Non-pigmented ciliary epithelial cell (primary cell): ENCODE data around the gene COL20A1.

Source experiments
- DNase-seq: peaks from one replicate; pipeline ENCODE4 v3.0.0-alpha.2; 2010; ENCODE audit warnings: low read depth

Gene COL20A1

DNA sequence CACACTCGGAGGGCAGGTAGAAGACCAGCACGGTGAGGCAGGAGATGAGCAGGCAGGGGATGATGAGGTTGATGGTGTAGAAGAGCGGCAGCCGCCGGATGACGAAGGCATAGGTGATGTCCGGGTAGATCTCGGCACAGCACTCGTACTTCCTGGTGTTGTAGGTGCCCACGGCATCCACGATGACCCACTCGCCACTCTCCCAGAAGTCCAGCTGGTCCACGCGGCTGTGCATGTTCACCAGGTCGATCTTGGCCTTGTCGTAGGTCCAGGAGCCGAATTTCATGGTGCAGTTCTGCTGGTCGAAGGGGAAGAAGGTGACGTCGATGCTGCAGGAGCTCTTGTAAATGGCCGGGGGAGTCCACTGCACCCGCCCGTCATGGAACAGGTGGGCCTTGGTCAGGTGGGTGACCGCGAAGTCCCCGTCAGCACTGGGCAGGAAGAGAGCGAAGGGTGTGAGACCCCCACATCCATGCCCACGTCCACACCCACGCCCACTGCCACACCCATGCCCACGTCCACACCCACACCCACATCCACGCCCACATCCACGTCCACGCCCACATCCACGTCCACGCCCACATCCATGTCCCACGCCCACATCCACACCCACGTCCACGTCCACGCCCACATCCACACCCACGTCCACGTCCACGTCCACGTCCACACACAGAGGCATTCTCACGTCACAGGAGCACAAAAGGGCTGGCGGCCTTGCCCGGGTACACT lies 57.8 kb downstream of the COL20A1 start:
- no peak for DNase-seq

DNA sequence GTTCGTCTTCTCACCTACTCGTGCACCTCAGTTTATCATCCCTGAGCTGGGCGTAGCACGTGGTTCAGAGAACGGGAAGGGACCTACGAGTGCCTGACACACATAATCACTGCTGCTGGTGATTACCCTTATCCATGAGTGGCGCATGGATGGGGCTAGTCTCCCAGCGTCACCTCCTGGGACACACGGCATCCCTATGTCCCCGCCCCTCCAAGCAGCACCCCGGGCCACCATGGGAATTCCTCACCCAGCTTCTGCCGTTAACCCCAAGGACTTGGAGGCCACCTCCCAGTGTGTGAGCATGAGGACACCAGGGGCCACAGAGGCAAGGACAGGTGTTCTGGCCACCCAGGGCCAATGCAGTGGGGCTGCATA lies 58.3 kb downstream of the COL20A1 start:
- DNase-seq = no peak

DNA sequence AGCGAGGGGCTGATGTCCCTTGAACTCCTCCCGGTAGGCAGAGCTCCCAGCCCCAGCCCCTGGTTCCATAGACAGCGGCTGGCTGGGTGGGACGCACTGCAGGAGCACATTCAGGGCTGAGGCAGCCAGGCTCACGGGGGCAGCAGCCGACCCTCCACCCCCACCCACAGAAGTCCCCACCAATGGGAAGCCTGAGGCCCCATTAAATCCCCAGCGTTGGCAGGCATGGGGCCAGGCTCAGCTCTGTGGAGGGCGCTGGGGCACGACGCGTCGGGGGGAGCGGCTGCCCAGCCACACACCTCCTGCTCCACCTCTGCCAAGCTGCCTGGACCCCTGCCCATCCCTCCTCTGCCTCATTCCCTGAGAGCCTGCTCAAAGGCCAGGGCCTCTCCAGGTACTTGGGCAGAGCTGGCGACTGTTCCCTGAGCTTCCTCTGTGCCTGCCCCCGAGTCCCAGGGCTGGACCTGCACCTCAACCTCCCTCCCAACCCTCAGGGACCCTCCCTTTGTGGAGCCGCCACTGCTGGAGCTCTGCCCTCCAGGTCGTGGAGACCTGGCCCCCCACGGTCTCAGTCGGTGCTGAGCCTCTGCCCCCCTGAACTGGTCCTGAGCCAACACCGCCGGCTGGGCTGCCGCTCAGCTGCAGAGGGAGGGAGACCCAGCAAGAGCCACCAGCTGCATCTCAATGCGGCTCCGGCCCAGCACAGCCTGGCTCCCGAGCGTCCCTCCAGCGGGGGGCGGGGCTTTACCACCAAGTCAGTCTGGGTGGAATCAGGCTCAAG lies 59.0 kb downstream of the COL20A1 start:
- DNase-seq = no peak

DNA sequence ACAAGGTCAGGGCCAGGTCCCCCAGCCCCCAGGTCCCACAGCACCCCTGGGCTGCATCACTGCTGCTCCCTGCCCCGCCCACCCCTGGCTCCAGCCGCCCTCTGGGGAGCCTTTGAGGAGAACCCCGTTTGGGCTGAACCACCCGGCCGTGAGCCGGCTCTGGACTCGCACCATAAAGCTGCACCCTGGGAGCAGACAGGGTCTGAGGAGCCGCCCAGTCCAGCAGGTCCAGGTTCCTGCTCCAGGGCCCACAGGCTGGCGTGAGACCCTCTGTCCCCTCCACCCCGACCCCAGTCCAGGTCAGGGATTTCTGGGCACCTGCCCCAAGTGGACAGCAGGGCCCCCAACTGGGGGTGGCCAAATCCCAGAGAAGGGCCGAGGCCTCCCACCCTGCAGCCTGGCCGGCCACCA lies 59.8 kb downstream of the COL20A1 start:
- DNase-seq = no peak

DNA sequence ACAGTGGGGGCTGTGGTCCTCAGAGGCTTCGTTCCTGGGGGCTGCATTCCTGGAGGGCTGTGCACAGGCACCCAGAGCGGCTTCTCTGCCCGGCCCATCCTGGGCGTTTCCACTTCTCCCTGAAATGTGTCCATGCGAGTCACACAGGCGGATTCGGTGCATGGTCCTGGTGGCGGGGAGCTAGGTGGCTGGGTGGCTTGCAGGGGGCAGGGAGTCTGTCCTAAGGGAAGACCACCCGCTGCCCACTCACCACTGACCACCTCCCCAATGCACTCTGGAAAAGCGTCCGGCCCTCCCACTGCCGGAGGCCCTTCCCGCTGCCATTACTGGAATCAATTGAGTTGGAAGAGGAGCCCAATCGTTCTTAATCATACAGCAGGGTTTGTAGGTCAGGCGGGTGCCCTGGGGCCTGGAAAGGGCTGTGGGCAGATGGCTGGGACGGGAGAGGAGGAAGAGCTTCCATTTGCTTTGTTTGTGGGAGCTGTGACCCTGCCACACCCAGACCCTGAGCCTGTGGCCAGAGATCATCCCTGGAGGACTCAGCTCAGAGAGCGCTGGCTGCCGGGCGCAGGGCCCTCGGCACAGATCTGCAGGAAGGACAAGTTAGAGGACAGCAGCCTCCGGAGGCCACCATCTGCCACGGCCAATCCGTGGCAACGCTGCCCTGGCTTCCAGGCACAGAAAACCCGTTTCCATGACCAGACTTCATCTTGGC lies 61.8 kb downstream of the COL20A1 start:
- no peak for DNase-seq

DNA sequence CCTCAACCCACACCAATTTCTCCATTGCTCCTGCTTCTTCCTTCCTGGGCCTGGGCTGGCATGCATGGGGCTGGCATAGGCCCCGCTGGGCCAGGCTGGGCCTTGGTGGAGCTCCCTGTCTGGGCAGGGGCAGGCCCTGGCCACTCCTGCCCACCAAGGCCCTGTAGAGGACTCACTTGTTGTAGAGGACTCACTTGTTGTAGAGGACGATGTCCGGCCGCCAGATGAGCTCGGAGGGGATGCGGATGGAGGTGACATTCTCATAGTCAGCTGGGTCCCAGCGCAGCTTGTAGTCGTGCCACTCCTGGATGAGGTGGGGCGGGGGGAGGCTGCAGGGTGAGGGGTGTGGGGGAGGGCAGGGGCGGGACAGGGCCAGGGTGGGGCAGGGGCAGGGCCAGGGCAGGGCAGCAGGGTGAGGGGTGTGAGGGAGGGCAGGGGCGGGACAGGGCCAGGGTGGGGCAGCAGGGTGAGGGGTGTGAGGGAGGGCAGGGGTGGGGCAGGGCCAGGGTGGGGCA lies 62.9 kb downstream of the COL20A1 start:
- no peak for DNase-seq

DNA sequence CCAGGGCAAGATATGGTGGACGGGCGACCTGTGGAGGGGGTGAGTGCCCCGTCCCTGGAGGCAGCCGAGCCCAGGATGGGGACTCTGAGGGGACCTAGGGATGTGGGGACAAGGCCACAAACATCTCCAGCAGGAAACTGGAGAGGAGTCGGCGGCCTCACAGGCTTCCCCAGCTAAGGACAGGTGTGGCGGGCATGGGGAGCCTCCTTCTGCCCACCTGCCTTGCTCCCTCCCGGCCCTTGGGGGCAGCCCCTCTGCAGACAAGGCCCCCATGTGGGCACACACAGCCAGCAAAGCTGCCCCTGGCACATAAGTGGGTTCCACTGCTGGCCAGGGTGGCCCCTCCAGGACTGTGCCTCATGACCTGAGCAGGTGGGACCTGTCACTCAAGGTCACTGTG lies 63.5 kb downstream of the COL20A1 start:
- DNase-seq = no peak

DNA sequence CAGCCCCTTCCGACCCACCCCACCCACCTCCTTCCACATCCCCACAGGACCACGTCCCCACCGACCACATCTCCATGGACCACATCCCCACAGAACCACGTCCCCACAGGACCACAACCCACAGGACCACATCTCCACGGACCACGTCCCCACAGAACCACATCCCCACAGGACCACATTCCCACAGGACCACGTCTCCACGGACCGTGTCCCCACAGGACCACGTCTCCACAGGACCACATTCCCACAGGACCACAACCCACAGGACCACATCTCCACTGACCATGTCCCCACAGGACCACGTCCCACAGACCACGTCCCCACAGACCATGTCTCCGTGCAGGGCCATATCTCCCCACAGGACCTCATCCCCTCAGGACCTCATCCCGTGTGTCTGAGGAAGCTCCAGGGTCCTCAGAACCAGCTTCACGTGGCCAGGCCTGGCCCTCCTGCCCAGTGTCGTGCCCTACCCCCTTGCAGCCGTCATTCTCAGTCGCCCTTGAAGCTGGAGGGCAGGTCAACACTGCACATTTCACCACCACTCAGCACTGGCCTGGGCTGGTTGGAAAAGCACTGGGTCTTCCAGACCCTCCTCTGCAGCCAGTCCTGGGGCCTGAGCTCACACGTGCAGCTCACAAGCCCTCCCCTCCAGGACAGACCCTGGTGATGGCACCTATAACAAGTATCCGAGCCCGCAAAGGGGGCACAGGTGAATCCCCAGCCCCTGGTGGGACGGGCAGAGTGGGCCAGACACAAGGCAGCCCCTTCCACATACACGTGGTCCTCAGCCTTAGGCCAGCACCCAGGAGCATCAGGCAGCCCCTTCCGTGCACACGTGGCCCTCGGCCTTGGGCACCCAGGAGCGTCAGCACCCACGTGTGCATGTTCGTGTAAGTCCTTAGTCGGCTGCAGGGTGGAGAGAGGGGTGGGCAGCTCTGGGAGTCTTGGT lies 64.2 kb downstream of the COL20A1 start:
- DNase-seq = no peak

DNA sequence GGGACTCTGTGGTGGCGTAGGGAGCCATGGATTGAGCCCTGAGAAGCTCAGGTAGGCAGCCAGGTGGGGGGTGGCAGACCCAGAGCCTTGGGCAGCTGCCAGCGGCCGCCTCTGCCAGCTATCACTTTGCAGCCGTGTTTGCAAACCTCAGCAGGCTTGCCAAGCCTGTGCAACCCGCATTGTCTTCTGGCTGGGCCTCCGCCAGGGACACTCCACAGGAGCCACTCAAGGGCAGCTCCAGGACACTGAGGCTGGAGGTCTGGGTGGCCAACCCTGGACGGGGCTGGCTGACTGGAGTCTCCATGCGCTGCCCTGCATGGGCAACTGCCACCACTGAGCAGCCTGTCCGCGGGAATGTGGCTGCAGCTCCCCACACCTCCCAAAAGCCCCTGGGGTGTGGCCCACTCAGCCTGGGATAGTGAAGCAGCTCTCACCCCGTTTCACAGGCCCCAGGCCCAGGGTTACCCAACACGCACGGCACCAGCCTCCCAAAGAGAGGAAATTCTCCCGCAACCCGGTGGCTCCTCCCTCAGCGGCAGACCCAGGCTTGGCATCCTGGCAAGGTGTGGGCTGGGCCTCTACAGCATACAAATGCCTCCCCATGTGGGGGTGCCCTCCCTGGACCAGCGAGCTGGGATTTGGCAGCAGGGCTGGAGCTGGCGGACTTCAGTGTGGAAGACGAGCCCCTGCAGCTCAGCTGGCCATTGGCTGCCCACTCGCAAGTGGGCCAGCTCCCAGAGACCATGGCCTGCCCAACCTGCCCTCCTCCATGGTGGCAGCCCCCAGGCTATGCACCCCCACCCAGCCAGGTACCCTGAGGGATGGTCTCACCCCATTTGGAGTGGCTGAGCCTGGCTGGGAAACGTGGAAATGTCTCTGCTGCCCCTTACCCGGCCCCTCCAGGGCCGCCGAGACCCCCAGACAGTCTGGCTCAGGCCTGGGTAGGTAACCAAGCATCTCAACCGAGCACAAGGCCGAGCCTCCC lies 65.2 kb downstream of the COL20A1 start:
- no peak for DNase-seq

DNA sequence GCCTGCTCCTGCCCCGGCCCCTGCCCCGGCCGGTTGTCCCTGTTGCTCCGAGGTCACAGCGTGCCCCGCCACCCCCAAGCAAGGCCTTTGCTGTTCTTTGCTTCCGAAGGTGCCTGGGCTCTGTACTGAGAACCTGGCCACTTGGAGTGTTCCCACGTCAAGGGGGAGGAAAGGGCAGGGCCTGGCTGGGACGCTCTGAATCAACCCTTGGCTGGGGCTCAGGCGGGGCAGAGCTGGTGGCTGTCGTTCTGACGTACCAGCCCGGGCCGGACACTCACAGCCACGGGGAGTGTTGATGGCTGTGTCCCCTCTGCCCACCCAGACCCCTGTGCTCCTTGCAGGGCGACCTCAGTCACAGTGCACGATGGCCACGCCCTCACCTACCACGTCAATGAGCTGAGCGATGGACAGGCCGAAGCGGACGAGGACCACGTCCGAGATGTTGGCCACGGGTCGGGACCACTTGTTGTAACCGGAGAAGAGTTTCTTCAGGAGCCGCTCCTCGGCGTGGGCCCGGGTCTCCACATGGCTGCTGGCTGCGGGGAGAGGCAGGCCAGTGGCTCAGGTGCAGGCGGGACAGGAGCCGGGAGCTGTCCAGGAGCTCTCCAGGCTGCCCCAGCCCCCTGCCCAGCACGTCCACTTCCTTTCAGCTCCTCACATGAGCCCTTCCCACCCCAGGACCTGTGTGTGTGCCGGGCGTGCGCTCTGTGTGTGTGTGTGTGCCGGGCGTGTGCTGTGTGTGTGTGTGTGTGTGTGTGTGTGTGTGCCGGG lies 66.4 kb downstream of the COL20A1 start:
- no peak for DNase-seq

DNA sequence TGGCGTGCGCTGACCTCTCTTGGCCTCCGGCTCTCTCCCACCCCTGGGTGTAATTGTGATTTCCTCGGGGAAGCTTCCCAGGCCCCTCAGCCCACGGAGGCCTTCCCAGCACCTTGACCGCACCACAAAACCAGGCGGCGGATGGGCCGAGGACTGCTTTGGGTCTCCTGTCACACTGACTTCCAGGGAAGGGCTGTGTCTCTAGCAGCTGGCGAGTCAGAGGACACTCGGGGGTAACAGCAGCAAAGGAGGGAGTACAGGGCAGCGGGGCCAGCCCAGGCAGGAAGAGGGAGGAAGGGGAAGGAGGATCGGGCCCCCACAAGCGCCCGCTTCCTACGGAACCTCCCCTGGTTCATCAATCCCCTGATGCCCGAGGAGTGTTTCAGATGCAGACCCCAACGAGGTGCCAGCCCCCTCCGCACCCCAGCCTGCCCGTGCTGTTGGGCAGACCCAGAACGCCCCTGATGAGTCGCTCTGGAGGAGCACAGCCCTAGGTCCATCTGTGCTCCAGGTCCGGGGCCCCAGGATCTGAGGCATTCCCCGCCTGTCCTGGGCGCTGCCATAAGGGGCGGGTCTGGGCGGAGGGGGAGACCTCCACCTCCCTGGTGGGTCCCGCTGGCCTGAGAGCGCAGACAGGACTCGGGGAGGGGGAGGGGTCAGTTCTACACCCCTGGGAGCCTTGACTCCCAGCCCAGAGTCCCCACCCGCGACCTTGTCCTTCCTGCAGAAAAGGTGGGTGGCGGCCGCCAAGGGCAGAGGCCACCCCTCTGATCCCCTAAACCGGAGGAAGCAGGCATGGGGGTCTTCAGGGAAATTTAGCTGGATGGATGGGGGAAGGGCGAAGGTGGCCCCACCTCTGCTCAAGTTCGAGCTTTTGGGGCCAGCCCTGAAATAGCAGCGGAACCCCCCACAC lies 67.2 kb downstream of the COL20A1 start:
- no peak for DNase-seq

DNA sequence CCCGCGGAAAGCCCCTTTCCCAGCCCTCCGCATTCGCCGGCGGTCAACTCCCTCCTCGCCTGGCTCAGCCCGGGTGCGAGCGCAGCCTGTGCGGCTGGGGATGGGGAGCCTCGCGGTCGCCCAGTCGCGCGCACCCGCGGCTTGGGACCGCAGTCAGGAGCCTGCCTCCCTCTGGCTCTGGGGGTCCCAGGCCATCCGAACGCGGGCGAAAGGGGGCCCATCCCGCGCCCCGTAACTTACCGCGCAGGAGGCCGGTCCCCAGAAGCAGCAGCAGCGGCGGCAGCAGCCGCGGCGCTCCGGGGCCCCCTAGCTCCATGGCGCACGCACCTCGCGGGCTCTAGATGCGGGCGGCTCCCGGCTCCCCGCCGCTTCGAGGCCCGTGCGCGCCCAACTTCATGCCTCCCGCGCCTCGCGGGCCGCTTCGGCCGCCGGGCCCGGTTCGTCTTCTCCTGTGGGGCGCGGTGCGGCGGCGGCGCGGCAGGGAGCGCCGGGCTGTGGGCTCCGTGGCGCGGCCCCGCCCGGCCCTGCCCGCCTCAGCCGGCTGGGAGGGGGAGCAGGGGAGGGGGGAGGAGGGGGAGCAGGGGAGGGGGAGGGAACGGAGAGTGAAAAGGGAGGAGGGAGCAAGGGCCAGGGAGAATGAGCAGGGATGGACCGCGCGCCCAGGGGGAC lies 68.0 kb downstream of the COL20A1 start, which contains the start of gene CHRNA4:
CHRNA4 (minus strand) TSS at position 500 of the 669 bp plus-strand sequence; CDS start at position 316, 184 bp downstream.
- DNase-seq = no peak

DNA sequence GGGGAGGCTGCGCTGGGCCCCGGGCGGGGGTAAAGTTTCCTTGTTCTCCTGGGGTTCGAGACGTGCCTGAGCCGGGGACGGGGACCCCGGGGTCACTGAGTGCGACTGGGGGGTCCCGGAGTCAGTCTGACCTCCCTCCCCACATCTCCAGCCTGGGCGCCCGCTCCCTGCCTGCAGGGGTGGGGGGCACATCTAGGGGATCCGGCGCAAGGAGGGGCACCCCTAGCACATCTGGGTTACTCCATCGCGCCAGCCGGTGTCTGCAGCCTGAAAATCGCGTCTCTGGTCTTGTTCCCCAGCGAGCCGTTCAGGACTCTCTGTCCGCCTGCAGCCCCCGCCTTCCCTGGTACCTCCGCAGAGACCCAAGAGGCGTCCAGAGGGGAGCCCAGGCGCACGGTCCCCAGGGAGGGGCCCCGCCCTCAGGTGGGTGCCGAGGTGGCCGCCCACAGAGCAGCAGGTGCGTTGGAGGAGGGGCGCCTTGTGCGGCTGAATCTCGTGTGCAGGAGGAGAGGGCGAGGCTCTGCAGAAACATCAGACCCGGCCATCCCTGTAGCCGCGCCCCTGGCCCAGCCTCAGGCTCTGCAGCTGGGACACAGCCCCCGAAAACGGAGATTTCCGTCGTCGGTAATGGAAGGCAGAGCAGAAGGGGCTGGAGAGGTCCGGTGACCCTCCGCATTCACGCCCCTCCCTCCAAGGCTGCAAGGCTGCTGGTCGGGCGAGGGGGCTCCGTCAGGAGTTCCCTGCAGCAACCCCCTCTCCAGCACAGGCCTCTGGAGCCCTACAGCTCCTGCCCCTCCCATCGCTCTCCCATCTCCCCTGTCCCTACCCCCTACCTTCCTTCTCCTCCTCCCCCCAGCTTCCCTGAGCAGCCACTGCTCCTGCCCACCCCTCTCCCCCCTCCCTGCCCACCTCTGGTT lies 68.8 kb downstream of the COL20A1 start:
- no peak for DNase-seq

DNA sequence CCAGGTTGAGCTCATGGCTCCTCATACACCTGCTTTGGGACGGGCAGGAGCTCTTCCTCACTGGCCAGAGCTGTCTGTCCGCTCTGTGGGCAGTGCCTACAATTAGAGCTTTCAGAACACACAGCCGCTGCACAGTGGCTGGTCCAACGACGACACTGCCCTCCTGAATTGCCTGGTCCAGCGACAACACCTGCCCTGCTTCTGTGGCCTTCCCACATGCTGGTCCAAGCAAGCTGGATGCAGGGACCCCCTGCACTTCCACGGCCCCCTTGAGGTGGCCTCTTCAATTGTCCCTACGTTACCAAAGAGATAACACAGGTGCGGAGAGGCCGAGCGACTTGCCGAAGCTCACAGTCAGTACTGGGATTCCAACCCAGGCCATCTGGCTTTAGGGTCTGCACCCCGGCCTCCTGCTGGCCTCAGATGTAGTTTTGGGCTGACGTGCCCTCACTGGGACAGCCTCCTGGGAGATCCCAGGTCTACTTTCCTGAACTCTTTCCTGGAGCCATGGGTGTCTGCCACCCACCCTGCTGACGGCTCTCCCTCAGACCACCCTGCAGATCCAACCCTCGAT lies 69.5 kb downstream of the COL20A1 start:
- DNase-seq = no peak

DNA sequence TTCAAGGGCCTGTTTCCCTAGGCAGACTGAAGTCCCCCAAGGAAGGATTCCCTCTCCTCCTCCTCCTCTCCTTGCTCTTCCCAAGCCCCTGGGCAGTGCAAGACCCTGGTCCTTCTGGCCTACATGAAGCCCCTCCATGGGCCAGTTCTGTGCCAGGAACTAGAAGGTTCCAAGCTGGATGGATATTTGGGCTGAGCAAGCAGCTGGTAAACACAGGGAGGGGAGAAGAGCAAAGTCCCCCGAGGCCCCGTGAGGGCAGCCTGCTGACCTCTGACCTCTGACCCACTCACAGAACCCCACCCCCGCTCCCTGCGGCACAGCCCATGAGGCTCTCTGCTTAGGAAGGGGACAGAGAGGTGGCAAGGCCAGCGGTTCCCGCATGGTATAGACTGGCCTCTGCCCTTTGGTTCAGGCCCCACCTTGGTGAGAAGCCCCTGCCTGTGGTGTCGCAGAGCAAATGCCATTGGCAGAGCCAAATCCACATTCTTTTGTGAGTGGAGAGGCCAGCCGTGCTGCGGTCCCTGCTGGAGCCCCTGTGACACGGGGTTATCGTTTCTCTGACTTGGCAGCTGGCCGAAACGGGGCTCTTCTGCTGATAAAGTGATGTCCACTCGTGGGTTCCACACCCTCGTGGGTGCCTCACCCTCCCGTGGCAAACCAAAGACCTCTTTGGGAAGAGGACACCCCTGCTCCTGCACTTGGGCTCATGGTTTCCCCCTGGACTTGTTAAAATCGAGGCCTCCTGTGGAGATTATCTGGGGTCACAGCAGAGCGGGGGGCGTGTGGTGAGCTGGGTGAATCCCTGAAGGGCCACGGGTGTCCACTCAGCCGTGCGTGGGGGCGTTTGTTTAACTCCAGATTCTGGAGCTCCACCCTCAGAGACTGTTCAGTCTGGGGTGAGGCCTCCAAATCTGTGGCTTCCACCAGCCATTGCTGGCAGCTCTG lies 70.3 kb downstream of the COL20A1 start:
- no peak for DNase-seq
